Astrocyte (in vitro differentiated cells and primary cell): ENCODE data around the gene BICDL1. TPM values are rescaled to one million over a fixed set of nuclear protein-coding genes. Genes with fewer than 3 reads are reported as not detected.

Experiments
- DNase-seq: peaks from one replicate; pipeline ENCODE4 v3.0.0-alpha.2; 2010; ENCODE audit warnings: low read depth
- FAIRE-seq: peaks from 2 replicates; lab custom pipeline; 2011; peaks lifted over from hg19 to GRCh38; lab: Jason Lieb, UNC
- H2AFZ ChIP-seq: 2 replicates; pipeline ENCODE4 v1.6.0; 2012; ENCODE audit warnings: low read depth, low read length, inconsistent platforms
- H3K27ac ChIP-seq: 2 replicates; pipeline ENCODE4 v1.5.1; 2011; ENCODE audit warnings: low read depth, low read length, inconsistent platforms
- H3K27me3 ChIP-seq: 2 replicates; pipeline ENCODE4 v1.6.0; 2011; ENCODE audit warnings: low read length, inconsistent platforms; ENCODE audit not compliant: insufficient read depth
- H3K36me3 ChIP-seq: 2 replicates; pipeline ENCODE4 v1.5.1; 2011; ENCODE audit warnings: low read length, inconsistent platforms; ENCODE audit not compliant: insufficient read depth
- H3K4me1 ChIP-seq: 2 replicates; pipeline ENCODE4 v1.5.1; 2011; ENCODE audit warnings: low read length, inconsistent platforms; ENCODE audit not compliant: insufficient read depth
- H3K4me2 ChIP-seq: 2 replicates; pipeline ENCODE4 v1.6.0; 2012; ENCODE audit warnings: low read length, inconsistent platforms
- H3K4me3 ChIP-seq: 2 replicates; pipeline ENCODE4 v1.5.1; 2011; ENCODE audit warnings: low read depth, mild to moderate bottlenecking, low read length, inconsistent platforms; ENCODE audit not compliant: insufficient read depth
- H3K79me2 ChIP-seq: 2 replicates; pipeline ENCODE4 v1.6.0; 2012; ENCODE audit warnings: mild to moderate bottlenecking, low read length, inconsistent platforms; ENCODE audit not compliant: insufficient read depth
- H3K9ac ChIP-seq: 2 replicates; pipeline ENCODE4 v1.6.0; 2012; ENCODE audit warnings: mild to moderate bottlenecking, low read length, inconsistent platforms
- H3K9me3 ChIP-seq: 2 replicates; pipeline ENCODE4 v1.5.1; 2012; ENCODE audit warnings: low read depth, mild to moderate bottlenecking, low read length, inconsistent platforms; ENCODE audit not compliant: insufficient read depth
- H4K20me1 ChIP-seq: 2 replicates; pipeline ENCODE4 v1.6.0; 2012; ENCODE audit warnings: low read length, inconsistent platforms; ENCODE audit not compliant: insufficient read depth
- H3K27ac Mint-ChIP-seq: one replicate; pipeline ENCODE4 v1.8.0; 2021; ENCODE audit warnings: mild to moderate bottlenecking, mixed read lengths; ENCODE audit not compliant: unreplicated experiment
- H3K27me3 Mint-ChIP-seq: one replicate; pipeline ENCODE4 v1.8.0; 2021; ENCODE audit warnings: low read depth, mixed read lengths; ENCODE audit not compliant: unreplicated experiment
- H3K36me3 Mint-ChIP-seq: one replicate; pipeline ENCODE4 v1.8.0; 2021; ENCODE audit warnings: low read depth, mixed read lengths; ENCODE audit not compliant: unreplicated experiment
- H3K4me1 Mint-ChIP-seq: one replicate; pipeline ENCODE4 v1.8.0; 2021; ENCODE audit warnings: low read depth, mixed read lengths; ENCODE audit not compliant: unreplicated experiment
- H3K4me3 Mint-ChIP-seq: one replicate; pipeline ENCODE4 v1.8.0; 2021; ENCODE audit warnings: mild to moderate bottlenecking, moderate library complexity, mixed read lengths; ENCODE audit not compliant: unreplicated experiment
- H3K9me3 Mint-ChIP-seq: one replicate; pipeline ENCODE4 v1.8.0; 2021; ENCODE audit warnings: mild to moderate bottlenecking, mixed read lengths; ENCODE audit not compliant: unreplicated experiment
- CTCF ChIP-seq: IDR thresholded peaks from 2 replicates; pipeline ENCODE4 v1.5.1; 2011; ENCODE audit warnings: low read depth, mild to moderate bottlenecking, inconsistent platforms, low read length, moderate library complexity; ENCODE audit not compliant: insufficient read depth
- EZH2 ChIP-seq: IDR thresholded peaks from 2 replicates; pipeline ENCODE4 v1.6.1; 2012; ENCODE audit warnings: mild to moderate bottlenecking, low read length, inconsistent platforms; ENCODE audit not compliant: insufficient read depth
- total RNA-seq: library from RNA; stranded (reverse); gene quantifications from 2 replicates; pipeline ENCODE4 v1.2.1, GENCODE V29; 2021

BICDL1 gene
- total RNA-seq, 1 donor from 2014 or later, result 8.8 TPM

DNA sequence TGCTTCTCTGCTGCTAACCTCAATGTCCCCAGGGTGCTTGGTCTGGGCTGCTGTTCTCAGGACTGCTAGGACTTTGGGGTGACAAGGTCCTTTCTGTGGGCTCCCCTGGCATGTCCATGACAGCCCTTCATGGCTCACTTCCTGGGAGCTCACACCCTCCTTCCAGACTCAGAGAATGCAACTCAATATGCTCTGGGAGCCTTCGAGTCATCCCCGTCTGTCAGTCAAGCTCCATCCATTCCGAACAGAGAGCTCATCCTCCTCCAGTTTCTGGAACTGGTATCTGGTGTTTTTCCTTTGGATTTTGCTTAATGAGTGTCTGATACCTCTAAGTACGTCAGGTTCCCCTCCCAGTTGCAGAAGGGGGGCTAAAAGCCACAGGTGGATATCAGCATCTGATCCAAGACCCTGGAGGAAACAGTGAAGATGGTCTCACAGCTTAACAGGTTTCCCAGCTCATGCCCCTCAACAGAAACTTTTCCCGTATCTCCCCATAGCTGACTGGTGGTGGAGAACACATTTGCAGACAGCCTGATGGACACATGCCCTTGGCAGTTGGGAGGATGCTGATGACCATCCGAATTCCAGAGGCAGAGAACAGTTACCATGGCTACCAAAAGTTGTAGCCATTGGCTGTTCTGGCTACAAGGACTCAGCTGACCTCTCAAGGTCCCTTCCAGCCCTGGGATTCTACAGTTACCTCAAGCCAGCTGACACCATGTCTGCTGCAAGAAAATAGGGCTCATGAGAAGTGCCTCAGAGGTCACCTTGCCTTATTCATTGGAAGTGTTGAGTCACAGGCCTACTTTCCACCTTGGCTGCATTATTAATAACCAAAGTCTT lies 137.0 kb downstream of the BICDL1 start:
- H3K79me2 ChIP-seq, result no peaks in the 10 kb centered on the region
- Mint-ChIP-seq H3K4me1 (peaks cover 24% of the 10 kb centered on the region), H3K27me3 (no peaks in the 10 kb centered on the region), H3K9me3 (no peaks in the 10 kb centered on the region), H3K36me3 (peaks cover 38% of the 10 kb centered on the region), H3K27ac (peak overlapping the region; percentile 53), H3K4me3 (no peak overlapping the region)
- H3K9me3 ChIP-seq, result no peaks in the 10 kb centered on the region
- peak overlapping the region; percentile 47 for H3K4me2 ChIP-seq
- DNase-seq, result no peak
- peaks cover 45% of the 10 kb centered on the region for H4K20me1 ChIP-seq
- FAIRE-seq, result no peak
- peaks cover 26% of the 10 kb centered on the region for H3K4me1 ChIP-seq
- no peaks in the 10 kb centered on the region for H3K27me3 ChIP-seq
- H3K27ac ChIP-seq, result peak overlapping the region; percentile 59
- peaks cover 40% of the 10 kb centered on the region for H3K36me3 ChIP-seq
- TF ChIP-seq EZH2 (no peak), CTCF (no peak)
- no peak overlapping the region for H3K4me3 ChIP-seq
- no peak overlapping the region for H2AFZ ChIP-seq
- peak overlapping the region; percentile 31 for H3K9ac ChIP-seq

- Mint-ChIP-seq H3K4me1 (peaks cover 22% of the 10 kb centered on the region), H3K36me3 (peaks cover 44% of the 10 kb centered on the region), H3K9me3 (no peaks in the 10 kb centered on the region), H3K27ac (peak overlapping the region; percentile 77), H3K4me3 (no peak overlapping the region), H3K27me3 (no peaks in the 10 kb centered on the region)
- H3K4me3 ChIP-seq, result no peak overlapping the region
- peak overlapping the region; percentile 47 for H3K4me2 ChIP-seq
- H3K4me1 ChIP-seq, result peaks cover 26% of the 10 kb centered on the region
- H3K27me3 ChIP-seq, result no peaks in the 10 kb centered on the region
- no peaks in the 10 kb centered on the region for H3K79me2 ChIP-seq
- TF ChIP-seq CTCF (no peak), EZH2 (no peak)
- DNase-seq (peak; percentile 71), FAIRE-seq (no peak)
- peaks cover 48% of the 10 kb centered on the region for H4K20me1 ChIP-seq
- peak overlapping the region; percentile 59 for H3K27ac ChIP-seq
- H3K36me3 ChIP-seq, result peaks cover 46% of the 10 kb centered on the region
- peak overlapping the region; percentile 25 for H3K9ac ChIP-seq
- no peak overlapping the region for H2AFZ ChIP-seq
- no peaks in the 10 kb centered on the region for H3K9me3 ChIP-seq
Observed at GRCh38 chr12:120126635-120127005, 137.6 kb downstream of the BICDL1 start.

DNA sequence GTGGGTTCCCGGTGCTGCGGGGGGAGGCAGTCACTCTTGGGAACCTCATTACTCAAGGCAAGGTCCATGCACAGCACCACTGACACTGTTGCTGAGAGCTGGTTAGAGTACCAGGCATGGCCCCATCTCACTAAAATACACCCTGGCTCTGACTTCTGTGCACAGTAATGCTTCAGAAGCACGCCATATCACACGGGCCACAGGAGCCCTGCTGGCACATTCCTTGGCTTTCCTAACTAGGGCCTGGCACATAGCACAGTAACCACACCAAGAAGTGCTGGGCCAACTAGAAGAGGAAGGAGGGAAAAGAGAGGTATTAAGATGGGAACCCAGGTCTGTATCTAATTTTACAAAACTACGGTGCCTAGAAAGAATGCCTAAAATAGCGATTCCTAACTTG lies 141.0 kb downstream of the BICDL1 start:
- Mint-ChIP-seq H3K9me3 (no peaks in the 10 kb centered on the region), H3K27ac (peak overlapping the region; percentile 26), H3K4me3 (no peak overlapping the region), H3K27me3 (no peaks in the 10 kb centered on the region), H3K4me1 (peaks cover 22% of the 10 kb centered on the region), H3K36me3 (peaks cover 55% of the 10 kb centered on the region)
- Histone ChIP-seq H3K4me2 (no peak overlapping the region), H4K20me1 (peaks cover 60% of the 10 kb centered on the region), H3K9ac (no peak overlapping the region), H2AFZ (no peak overlapping the region), H3K27me3 (no peaks in the 10 kb centered on the region), H3K9me3 (no peaks in the 10 kb centered on the region), H3K4me3 (no peak overlapping the region), H3K79me2 (no peaks in the 10 kb centered on the region), H3K36me3 (peaks cover 75% of the 10 kb centered on the region), H3K4me1 (peaks cover 26% of the 10 kb centered on the region), H3K27ac (no peak overlapping the region)
- DNase-seq (no peak), FAIRE-seq (no peak)
- TF ChIP-seq CTCF (no peak), EZH2 (no peak)
